NOMO-1 treated with dmso at 0.1 percent for 144 hours (cell line): ENCODE measurements around the gene KCNH8.

Source experiments
- DNase-seq: peaks from one replicate; lab custom pipeline; 2025; ENCODE audit not compliant: unreplicated experiment; lab: John Stamatoyannopoulos, UW

Gene KCNH8

DNA sequence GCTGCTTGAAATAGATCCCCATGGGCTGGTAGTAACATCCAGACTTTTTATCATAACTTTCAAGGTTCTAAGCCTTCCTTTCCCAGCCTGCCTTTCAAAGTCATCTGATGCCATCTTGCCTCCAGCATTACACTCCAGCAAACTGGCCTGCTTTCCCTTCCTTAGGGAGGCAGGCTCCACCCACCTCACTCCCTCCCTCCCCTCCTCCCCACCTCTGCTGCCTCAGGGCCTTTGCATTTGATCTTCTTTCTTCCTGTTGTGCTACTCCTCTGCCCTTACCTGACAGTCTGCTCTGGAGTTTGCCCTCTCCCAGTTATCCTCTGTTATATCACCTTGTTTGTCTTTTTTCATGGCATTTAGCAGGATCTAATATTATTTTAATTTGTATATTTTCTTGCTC is 319.5 kb downstream of the KCNH8 start:
- no peak for DNase-seq

- DNase-seq = no peak
Observed at GRCh38 chr3:19471138-19471537, 322.8 kb downstream of the KCNH8 start.

DNA sequence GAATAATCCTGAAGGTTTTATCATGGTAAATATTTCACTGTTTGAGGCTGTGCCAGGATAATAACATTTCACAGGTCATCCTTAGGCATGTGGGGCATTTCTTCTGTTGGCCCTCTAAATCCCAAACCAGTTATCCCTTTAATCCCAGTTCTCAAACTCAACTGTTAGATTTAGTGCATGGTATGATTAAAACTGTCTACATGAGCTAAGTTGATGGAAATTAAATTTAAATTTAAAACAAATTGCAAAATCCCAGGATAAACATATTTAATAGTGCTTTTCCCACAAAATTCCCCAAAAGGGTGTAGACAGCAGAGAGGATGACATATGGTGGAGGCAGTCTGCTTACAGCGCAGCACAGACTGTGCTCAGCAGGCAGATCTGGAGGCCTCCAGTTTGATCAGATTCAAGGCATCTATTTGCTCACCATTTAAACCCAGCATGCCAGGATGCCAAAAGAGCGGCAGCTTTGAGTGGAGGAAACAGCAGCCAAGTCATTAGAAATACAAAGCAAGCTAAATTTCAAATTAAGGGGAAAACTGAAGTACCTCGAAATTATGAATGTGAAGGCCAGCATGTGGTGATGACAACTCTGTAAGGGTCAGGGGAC is 325.8 kb downstream of the KCNH8 start:
- no peak for DNase-seq

DNA sequence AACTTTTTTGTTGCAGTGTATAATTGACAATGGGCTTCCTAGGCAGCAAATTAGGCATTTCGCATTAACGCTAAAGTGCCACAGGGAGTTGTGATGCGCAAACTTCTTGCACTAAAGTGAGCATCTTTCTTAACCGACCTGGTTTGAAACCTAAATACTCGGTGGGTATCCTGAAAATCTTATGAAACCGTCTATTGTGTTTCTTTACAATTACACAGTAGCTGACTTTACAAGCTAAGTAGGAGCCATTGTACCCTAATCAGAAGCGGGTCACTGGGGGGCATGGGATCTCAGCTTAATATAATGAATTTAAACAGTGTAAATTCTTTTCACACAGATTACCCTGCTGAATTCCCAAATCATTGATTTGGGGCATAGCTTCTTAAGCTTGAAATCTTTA is 328.0 kb downstream of the KCNH8 start:
- DNase-seq = no peak

- DNase-seq = no peak
Observed at GRCh38 chr3:19485267-19485666, 337.0 kb downstream of the KCNH8 start.

DNA sequence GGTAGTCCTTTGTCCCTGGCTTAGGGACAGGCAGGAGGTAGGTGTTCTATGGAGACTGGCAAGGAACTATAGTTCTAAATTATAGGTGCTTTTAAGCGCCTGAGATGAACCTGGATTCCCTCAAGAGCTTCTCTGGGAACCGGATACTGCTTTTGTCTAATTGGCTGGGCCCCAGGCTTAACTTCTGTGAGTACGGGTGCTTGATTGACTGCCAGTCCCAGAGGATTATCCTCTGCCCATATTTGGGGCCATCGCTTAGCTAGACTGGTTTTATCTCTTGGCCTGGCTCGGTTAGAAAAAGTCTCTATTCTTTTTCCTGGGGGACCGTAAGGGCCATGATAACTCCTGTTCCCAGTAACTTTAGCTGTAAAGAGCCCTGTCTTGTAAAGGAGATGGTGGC is 339.1 kb downstream of the KCNH8 start:
- DNase-seq = no peak

- no peak for DNase-seq
Observed at GRCh38 chr3:19488939-19489338, 340.6 kb downstream of the KCNH8 start.

DNA sequence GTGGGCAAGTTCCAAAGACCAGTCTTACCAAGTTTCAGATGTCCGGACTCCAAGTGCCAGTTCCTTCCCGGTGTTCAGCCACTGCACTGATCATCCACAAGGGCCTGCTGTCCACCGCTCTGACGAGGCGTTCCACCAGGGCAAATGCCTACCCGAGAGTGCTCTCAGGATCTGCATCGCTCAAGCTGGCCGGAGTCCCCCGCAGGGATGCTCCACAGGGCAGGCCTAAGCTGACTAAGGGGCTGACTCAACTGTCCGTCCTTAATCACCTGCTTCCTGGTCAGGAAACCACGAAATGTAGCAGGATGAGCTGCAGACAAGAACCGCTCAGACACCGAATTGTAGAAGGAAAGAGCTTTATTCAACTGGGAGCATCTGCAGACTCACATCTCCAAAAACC is 341.6 kb downstream of the KCNH8 start:
- DNase-seq = no peak

- DNase-seq = no peak
Observed at GRCh38 chr3:19506171-19506570, 357.9 kb downstream of the KCNH8 start.

DNA sequence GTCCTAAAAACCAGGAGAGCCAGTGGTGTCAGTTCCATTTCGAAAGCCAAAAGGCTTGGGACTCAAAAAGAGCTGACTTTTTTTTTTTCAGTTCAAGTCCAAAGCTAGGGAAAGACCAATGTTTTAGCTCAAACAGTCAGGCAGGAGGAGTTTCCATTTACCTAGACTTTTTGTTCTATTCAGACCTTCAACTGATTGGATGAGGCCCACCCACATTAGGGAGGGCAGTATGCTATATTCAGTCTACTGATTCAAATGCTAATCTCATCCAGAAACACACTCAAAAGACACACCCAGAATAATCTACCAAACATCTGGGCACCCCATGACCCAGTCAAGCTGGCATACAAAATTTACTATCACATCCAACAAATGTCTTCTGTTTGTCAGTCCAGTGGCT is 374.0 kb downstream of the KCNH8 start:
- DNase-seq = no peak

- no peak for DNase-seq
Observed at GRCh38 chr3:19526071-19526470, 377.8 kb downstream of the KCNH8 start.

DNA sequence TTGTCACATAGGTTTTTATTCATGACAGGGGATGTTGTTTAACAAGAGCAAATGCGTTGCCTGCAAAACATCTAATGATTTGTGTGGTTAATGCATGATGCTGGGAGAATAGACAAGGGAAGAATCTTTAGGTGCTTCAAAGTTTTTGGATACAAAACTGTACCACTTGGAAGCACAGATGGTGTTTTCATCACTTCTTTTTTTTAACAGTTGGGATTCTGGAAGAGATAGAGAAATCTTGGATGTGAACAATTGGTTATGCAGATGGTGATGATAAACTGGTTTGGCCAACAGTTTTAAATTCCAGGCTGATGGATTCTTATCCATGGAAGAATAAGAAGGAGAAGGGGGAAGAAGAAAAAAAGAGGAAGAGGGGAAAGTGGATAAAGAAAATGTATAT is 379.4 kb downstream of the KCNH8 start:
- DNase-seq = no peak

GRCh38 chr3:19531426-19531825 is 383.1 kb downstream of the KCNH8 start:
- no peak for DNase-seq

- peak; percentile 19 for DNase-seq
Observed at GRCh38 chr3:19539518-19540392, 391.4 kb downstream of the KCNH8 start.

DNA sequence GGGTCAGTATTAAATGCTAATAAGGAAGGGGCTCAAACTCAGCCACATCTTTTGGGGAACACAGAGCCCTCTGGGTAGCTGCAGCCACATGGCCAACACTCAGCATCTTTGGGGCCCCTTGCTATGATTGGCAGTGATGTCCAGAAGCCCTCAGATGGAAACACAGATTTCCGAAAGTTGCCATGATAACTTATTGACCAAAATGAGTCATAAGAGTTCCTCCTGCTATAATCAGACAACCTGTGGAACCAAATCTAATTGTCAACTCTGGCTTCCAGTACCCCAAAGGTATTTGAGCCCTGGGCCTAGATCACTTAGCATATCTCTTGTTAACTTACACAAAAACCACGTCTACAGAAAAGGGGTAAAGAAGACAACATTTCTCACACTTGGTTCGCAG is 392.2 kb downstream of the KCNH8 start:
- no peak for DNase-seq

DNA sequence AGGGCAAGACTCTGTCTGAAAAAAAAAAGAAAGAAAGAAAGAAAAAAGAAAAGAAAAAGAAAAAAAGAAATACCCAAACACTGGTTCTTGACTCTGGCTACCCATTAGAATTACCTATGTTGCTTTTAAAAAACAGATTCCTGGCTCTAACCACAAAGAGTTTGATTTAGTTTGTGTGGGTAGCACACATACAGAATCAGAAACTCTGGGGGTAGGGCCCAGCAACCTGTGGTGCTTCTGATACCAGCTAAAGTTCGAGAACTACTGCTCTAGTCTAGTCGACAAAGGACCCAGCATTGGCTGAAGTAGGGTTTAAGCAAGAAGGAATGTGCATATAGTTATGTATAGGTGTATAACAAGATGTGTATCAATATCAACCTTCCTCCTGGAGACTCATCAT is 393.0 kb downstream of the KCNH8 start:
- no peak for DNase-seq

DNA sequence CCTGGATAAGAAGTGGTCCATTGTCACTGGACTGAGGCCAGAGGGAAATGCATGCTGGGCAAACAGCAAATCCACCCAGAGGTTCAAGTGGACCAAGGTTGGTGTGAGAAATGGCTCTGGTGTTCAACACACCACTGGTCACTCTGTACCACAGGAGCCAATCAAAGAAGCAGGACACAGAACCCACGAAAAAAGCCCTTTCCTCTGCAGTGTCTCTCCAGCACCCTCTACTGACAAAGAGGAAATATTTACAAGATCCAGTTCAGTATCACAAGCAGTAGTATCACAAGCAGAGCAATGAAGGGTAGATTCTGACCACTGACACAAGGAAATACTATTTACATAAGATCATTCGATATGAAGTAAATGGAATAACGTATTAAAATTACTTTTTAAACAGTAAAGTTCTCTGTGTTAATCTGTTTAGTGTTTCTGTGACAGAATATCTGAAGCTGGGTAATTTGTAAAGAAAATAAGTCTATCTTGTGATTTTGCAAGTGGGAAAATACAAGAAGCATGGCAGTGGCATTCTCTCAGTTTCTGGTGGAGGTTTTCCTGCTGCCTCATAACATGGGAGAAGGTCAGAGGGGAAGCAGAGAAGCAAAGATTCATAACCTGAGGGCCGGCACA is 395.0 kb downstream of the KCNH8 start:
- DNase-seq = no peak

DNA sequence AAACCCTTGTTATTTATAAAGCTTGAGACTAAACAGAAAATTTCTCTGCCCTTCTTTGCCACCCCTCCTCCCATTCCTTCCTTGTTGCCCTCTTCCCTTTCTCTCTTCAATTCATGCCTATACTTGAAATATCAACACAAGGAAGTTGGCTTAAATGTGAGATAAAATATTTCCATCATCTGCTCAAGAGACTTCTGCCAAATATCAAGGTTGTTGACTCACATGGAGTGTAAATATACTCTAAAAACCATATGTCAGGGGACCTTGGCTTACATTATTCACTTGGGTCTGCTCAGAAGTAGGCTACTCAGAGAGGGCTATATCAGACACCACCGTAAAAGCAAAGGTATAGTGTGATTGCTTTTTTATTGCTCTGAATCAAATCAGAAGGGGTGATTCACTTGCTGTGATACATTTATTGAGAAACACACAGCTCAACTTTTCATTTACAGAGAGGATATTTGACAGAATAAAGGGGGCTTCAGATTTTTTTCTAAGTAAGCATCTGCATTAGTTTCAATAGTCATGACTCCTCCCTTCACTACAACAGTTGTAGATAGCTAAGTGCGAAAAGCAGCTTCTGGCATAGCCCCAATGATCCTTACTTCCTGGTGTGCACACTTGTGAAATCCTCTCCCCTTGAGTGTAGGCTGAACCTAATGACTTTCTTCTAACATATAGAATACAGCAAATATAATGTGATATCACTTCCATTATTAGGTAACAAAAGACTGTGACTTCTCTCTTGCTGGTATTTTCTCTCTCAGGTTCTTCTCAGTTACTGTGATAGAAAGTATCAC is 399.6 kb downstream of the KCNH8 start:
- DNase-seq = no peak

DNA sequence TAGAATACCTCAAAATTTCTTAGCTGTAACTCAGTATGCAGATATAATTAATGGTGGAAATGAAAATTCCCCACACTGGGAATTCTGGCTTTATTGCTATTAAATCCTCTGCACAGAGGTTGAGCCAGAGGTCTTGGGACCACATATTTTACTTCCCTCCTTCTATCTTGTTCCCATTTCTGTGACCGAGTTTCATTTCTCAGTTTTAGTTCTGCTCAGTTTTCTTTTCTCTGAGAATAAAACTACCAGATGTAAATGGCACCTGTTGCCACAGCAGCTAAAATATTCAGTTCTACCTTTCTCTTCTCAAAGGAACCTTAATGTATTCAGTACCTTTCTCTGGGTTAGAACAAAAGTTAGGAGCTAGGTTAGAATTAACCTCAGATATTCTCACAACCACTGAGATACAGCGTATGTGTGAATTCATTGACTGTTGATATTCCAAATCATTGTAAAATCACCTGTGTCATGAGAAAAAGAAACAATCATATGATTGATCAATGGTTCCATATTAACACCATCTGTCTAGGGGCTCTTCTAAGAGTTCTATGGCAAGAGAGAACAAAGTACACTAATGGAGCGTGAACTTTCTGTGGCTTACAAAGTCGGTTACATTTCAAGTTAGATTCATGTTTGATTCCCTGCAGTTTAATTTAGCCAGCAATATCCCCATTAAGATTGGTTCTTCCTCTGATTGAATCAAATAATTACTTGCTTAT is 411.6 kb downstream of the KCNH8 start:
- DNase-seq = no peak

DNA sequence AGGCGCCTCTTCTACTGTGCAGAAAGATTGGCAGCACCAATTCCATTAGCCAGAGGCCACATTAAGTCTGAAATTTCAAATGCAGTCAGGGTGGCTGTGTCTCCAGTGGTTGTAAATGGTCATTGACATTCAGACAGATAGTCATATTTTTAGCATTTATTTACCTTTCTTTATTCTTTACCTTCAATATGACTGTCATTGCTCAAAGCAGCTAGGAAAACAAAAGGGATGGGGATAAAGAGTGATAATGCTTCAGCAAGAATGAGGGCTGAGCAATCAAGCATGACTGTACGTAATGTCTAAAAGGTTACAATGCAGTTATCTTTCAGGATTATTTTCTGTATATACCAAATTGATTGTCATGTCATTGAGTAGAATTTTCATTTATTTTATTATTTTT is 425.3 kb downstream of the KCNH8 start:
- DNase-seq = no peak

- no peak for DNase-seq
Observed at GRCh38 chr3:19574268-19574667, 426.0 kb downstream of the KCNH8 start.
